GM23338 (cell line): Measurements from ENCODE around the gene USP7. TPM values are rescaled to one million over a fixed set of nuclear protein-coding genes. Genes with fewer than 3 reads are reported as not detected.

ENCODE experiments used
- ATAC-seq: fragments of 200-7000 bp; cut with Tn5 transposase; 3 replicates; pipeline ENCODE4 v1.9.1; 2020
- DNase-seq: peaks from one replicate; pipeline ENCODE4 v3.0.0-alpha.2; 2015; ENCODE audit warnings: low spot score
- H2AFZ ChIP-seq: fragments of 200-600 bp; sonication (generic); 2 replicates; pipeline ENCODE4 v1.8.0; 2016; ENCODE audit warnings: antibody characterized with exemption, mild to moderate bottlenecking, moderate library complexity
- H3F3A ChIP-seq: fragments of 200-600 bp; sonication (generic); replicated peaks from 2 replicates; pipeline ENCODE4 v1.8.0; 2017; ENCODE audit warnings: antibody characterized with exemption, mixed run types, low read depth
- H3K27ac ChIP-seq: fragments of 200-600 bp; sonication (generic); 2 replicates; pipeline ENCODE4 v1.6.1; 2016; ENCODE audit warnings: low read depth
- H3K27me3 ChIP-seq: fragments of 200-600 bp; sonication (generic); 2 replicates; pipeline ENCODE4 v1.8.0; 2016; ENCODE audit warnings: mild to moderate bottlenecking, mixed run types, moderate library complexity; ENCODE audit not compliant: insufficient read depth
- H3K36me3 ChIP-seq: fragments of 200-600 bp; sonication (generic); 2 replicates; pipeline ENCODE4 v1.8.0; 2016; ENCODE audit warnings: mild to moderate bottlenecking; ENCODE audit not compliant: insufficient read depth
- H3K4me1 ChIP-seq: fragments of 200-600 bp; sonication (generic); 2 replicates; pipeline ENCODE4 v1.8.0; 2016; ENCODE audit warnings: mild to moderate bottlenecking, moderate library complexity; ENCODE audit not compliant: insufficient read depth
- H3K4me2 ChIP-seq: fragments of 200-600 bp; sonication (generic); 2 replicates; pipeline ENCODE4 v1.7.1; 2017; ENCODE audit warnings: mixed run types
- H3K4me3 ChIP-seq: fragments of 200-600 bp; sonication (generic); 2 replicates; pipeline ENCODE4 v1.6.1; 2016; ENCODE audit warnings: mixed run types
- H3K79me2 ChIP-seq: fragments of 200-600 bp; sonication (generic); replicated peaks from 2 replicates; pipeline ENCODE4 v1.8.0; 2017; ENCODE audit warnings: mild to moderate bottlenecking; ENCODE audit not compliant: insufficient read depth
- H3K9me2 ChIP-seq: fragments of 200-600 bp; sonication (generic); 2 replicates; pipeline ENCODE4 v1.8.0; 2017; ENCODE audit not compliant: insufficient read depth
- H4K20me1 ChIP-seq: fragments of 200-600 bp; sonication (generic); replicated peaks from 2 replicates; pipeline ENCODE4 v1.8.0; 2017; ENCODE audit warnings: mild to moderate bottlenecking; ENCODE audit not compliant: insufficient read depth
- H3K27ac Mint-ChIP-seq: 2 replicates; pipeline ENCODE4 v1.8.0; 2020; ENCODE audit warnings: inconsistent platforms, mild to moderate bottlenecking, moderate library complexity, mixed read lengths
- H3K27me3 Mint-ChIP-seq: 3 replicates; pipeline ENCODE4 v1.8.0; 2022; ENCODE audit warnings: low read depth, mild to moderate bottlenecking, moderate library complexity, mixed read lengths, inconsistent platforms; ENCODE audit not compliant: insufficient read depth, poor library complexity
- H3K36me3 Mint-ChIP-seq: 3 replicates; pipeline ENCODE4 v1.8.0; 2021; ENCODE audit warnings: low read depth, mild to moderate bottlenecking, inconsistent platforms, moderate library complexity, mixed read lengths
- H3K4me1 Mint-ChIP-seq: 3 replicates; pipeline ENCODE4 v1.8.0; 2020; ENCODE audit warnings: mild to moderate bottlenecking, inconsistent platforms, mixed read lengths
- H3K4me3 Mint-ChIP-seq: 3 replicates; pipeline ENCODE4 v1.8.0; 2021; ENCODE audit warnings: moderate library complexity, mild to moderate bottlenecking, inconsistent platforms, mixed read lengths
- H3K9me3 Mint-ChIP-seq: 3 replicates; pipeline ENCODE4 v1.8.0; 2020; ENCODE audit warnings: moderate library complexity, mild to moderate bottlenecking, inconsistent platforms, mixed read lengths
- EZH2 ChIP-seq: fragments of 200-600 bp; sonication (generic); IDR thresholded peaks from one replicate; pipeline ENCODE4 v1.8.0; 2017; ENCODE audit warnings: antibody characterized with exemption, mild to moderate bottlenecking, low read depth; ENCODE audit not compliant: unreplicated experiment
- JUNB ChIP-seq: IDR thresholded peaks from one replicate; pipeline ENCODE4 v1.6.1; 2016; ENCODE audit warnings: antibody characterized with exemption; ENCODE audit not compliant: unreplicated experiment
- NANOG ChIP-seq: IDR thresholded peaks from 2 replicates; pipeline ENCODE4 v1.6.1; 2016; ENCODE audit warnings: antibody characterized with exemption, borderline replicate concordance
- POLR2AphosphoS5 ChIP-seq: IDR thresholded peaks from 2 replicates; pipeline ENCODE4 v1.6.1; 2016; ENCODE audit warnings: antibody characterized with exemption, low read depth
- STAT1 ChIP-seq: IDR thresholded peaks from one replicate; pipeline ENCODE4 v1.6.1; 2016; ENCODE audit warnings: antibody characterized with exemption; ENCODE audit not compliant: unreplicated experiment
- ZNF114 ChIP-seq: fragments of 250-450 bp; sonication (Bioruptor Pico); IDR thresholded peaks from 2 replicates; pipeline ENCODE4 v1.5.0; 2020; ENCODE audit warnings: mild to moderate bottlenecking, moderate library complexity
- polyA plus RNA-seq: library from polyadenylated mRNA; unstranded; fragments of >200 nt; fragmentation: Nextera tagmentation; extraction: Ambion mirVana; gene quantifications from 2 replicates; pipeline ENCODE4 v1.2.1, GENCODE V29; 2016
- total RNA-seq: library from RNA; depleted of rRNA; stranded (reverse); fragments of >200 nt; shearing (Covaris generic); gene quantifications from 2 replicates; pipeline ENCODE4 v1.2.3, GENCODE V29; 2014
- TF ChIP-seq, protein P1 (sequence below): IDR thresholded peaks from one replicate; pipeline ENCODE4 v1.6.1; 2018; ENCODE audit warnings: antibody characterized with exemption; ENCODE audit not compliant: unreplicated experiment

USP7 gene
- total and polyA plus RNA-seq, 2 experiments from 2014 or later, result 42.3 to 130 TPM

GRCh38 chr16:8852534-8852933 is 111.2 kb downstream of the USP7 start:
- peaks cover 50% of the 10 kb centered on the region for H3K4me1 Mint-ChIP-seq
- Histone ChIP-seq H3K4me2 (no peak overlapping the region), H3K27ac (peak overlapping the region; percentile 81), H3K4me3 (no peak overlapping the region), H3K9me2 (no peaks in the 10 kb centered on the region), H3K27me3 (no peaks in the 10 kb centered on the region), H3K79me2 (peaks cover 6% of the 10 kb centered on the region; the same call in 1 of the 2 replicates), H4K20me1 (peaks cover 8% of the 10 kb centered on the region; the same call in 1 of the 2 replicates), H3K36me3 (peaks cover 27% of the 10 kb centered on the region), H3F3A (peaks cover 47% of the 10 kb centered on the region), H3K4me1 (peaks cover 23% of the 10 kb centered on the region; the same call in 1 of the 2 replicates), H2AFZ (no peak overlapping the region)
- no peak for ATAC-seq
- peak overlapping the region; percentile 56 for H3K27ac Mint-ChIP-seq
- DNase-seq, result no peak
- H3K27me3 Mint-ChIP-seq, result peaks cover 38% of the 10 kb centered on the region
- peaks cover 81% of the 10 kb centered on the region for H3K36me3 Mint-ChIP-seq
- H3K4me3 Mint-ChIP-seq, result no peak overlapping the region
- no peaks in the 10 kb centered on the region for H3K9me3 Mint-ChIP-seq
- TF ChIP-seq ZNF114, result no peak
- TF ChIP-seq STAT1, result no peak
- no peak for TF ChIP-seq NANOG

- H3K4me1 Mint-ChIP-seq, result peaks cover 47% of the 10 kb centered on the region
These were observed 111.8 kb downstream of the USP7 start for GRCh38 chr16:8851761-8852403.

DNA sequence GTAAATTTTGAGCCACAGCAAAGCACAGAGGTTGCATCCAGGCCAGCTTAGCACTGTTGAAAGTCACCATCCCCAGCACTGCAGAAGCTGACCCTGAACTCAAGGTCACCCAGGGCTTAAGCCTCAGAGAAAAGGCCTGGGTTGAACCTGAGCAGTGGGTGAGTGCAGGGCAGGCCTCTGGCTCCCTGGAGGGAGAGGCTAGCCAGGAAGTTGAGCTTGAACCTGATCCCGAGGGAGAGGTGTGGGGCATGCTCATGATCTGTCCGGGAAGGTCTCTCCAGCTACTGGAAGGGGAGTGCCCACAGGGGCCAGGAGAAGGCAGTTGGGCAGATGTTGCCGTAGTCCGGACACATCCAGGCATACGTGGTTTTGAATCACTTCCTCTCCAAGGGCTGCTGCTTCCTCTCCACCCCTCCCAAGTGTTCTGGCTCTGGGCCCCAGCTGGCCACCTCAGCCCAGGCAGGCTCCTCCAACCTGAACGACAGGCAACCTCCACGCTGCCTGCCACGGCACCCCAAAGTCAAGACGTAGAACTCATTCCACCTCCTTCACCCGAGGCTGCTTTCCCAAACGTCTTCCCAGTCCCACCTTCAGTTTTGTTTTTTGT is 113.3 kb downstream of the USP7 start:
- Histone ChIP-seq H3K4me1 (peaks cover 26% of the 10 kb centered on the region), H3F3A (peaks cover 48% of the 10 kb centered on the region), H3K4me3 (no peak overlapping the region), H3K79me2 (peaks cover 14% of the 10 kb centered on the region), H3K27ac (peak overlapping the region; percentile 84; the same call in 1 of the 2 replicates), H3K4me2 (no peak overlapping the region), H3K27me3 (no peaks in the 10 kb centered on the region), H4K20me1 (peaks cover 3% of the 10 kb centered on the region; the same call in 1 of the 2 replicates), H3K36me3 (peaks cover 16% of the 10 kb centered on the region; the same call in 1 of the 2 replicates), H3K9me2 (no peaks in the 10 kb centered on the region), H2AFZ (no peak overlapping the region)
- TF ChIP-seq POLR2AphosphoS5 (peak; percentile 31; the same call in 1 of the 2 replicates), EZH2 (no peak)
- TF ChIP-seq, protein P1, sequence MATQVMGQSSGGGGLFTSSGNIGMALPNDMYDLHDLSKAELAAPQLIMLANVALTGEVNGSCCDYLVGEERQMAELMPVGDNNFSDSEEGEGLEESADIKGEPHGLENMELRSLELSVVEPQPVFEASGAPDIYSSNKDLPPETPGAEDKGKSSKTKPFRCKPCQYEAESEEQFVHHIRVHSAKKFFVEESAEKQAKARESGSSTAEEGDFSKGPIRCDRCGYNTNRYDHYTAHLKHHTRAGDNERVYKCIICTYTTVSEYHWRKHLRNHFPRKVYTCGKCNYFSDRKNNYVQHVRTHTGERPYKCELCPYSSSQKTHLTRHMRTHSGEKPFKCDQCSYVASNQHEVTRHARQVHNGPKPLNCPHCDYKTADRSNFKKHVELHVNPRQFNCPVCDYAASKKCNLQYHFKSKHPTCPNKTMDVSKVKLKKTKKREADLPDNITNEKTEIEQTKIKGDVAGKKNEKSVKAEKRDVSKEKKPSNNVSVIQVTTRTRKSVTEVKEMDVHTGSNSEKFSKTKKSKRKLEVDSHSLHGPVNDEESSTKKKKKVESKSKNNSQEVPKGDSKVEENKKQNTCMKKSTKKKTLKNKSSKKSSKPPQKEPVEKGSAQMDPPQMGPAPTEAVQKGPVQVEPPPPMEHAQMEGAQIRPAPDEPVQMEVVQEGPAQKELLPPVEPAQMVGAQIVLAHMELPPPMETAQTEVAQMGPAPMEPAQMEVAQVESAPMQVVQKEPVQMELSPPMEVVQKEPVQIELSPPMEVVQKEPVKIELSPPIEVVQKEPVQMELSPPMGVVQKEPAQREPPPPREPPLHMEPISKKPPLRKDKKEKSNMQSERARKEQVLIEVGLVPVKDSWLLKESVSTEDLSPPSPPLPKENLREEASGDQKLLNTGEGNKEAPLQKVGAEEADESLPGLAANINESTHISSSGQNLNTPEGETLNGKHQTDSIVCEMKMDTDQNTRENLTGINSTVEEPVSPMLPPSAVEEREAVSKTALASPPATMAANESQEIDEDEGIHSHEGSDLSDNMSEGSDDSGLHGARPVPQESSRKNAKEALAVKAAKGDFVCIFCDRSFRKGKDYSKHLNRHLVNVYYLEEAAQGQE, result no peak
- Mint-ChIP-seq H3K9me3 (no peaks in the 10 kb centered on the region; the same call in 2 of the 3 replicates), H3K4me3 (no peak overlapping the region; the same call in 2 of the 3 replicates), H3K36me3 (peaks cover 69% of the 10 kb centered on the region), H3K27ac (peak overlapping the region; percentile 28), H3K4me1 (peaks cover 41% of the 10 kb centered on the region), H3K27me3 (peaks cover 37% of the 10 kb centered on the region)
- no peak for DNase-seq
- peak; percentile 16 for ATAC-seq

More at GRCh38 chr16:8851761-8852403, 111.8 kb downstream of the USP7 start:
- no peak for DNase-seq
- no peak for ATAC-seq
- Mint-ChIP-seq H3K4me3 (no peak overlapping the region), H3K9me3 (no peaks in the 10 kb centered on the region), H3K27me3 (peaks cover 38% of the 10 kb centered on the region), H3K36me3 (peaks cover 79% of the 10 kb centered on the region), H3K27ac (peak overlapping the region; percentile 83; the same call in 1 of the 2 replicates)
- Histone ChIP-seq H3K4me1 (peaks cover 23% of the 10 kb centered on the region; the same call in 1 of the 2 replicates), H3K4me3 (no peak overlapping the region), H3F3A (peaks cover 53% of the 10 kb centered on the region), H3K27me3 (no peaks in the 10 kb centered on the region), H3K27ac (peak overlapping the region; percentile 45; the same call in 1 of the 2 replicates), H2AFZ (no peak overlapping the region), H3K79me2 (peaks cover 6% of the 10 kb centered on the region; the same call in 1 of the 2 replicates), H4K20me1 (peaks cover 5% of the 10 kb centered on the region; the same call in 1 of the 2 replicates), H3K4me2 (no peak overlapping the region), H3K9me2 (no peaks in the 10 kb centered on the region), H3K36me3 (peaks cover 27% of the 10 kb centered on the region)
- TF ChIP-seq POLR2AphosphoS5 (peak; percentile 33), JUNB (no peak), ZNF114 (no peak)
